SK-N-MC (cell line): ENCODE measurements around the gene PRR33.

Experiments
- EZH2 ChIP-seq: fragments of 200-600 bp; sonication (generic); IDR thresholded peaks from one replicate; pipeline ENCODE4 v1.6.1; 2017; ENCODE audit warnings: antibody characterized with exemption
- POLR2AphosphoS5 ChIP-seq: IDR thresholded peaks from 2 replicates; pipeline ENCODE4 v1.6.1; 2012; ENCODE audit warnings: mild to moderate bottlenecking, low read depth, low read length, borderline replicate concordance

DNA sequence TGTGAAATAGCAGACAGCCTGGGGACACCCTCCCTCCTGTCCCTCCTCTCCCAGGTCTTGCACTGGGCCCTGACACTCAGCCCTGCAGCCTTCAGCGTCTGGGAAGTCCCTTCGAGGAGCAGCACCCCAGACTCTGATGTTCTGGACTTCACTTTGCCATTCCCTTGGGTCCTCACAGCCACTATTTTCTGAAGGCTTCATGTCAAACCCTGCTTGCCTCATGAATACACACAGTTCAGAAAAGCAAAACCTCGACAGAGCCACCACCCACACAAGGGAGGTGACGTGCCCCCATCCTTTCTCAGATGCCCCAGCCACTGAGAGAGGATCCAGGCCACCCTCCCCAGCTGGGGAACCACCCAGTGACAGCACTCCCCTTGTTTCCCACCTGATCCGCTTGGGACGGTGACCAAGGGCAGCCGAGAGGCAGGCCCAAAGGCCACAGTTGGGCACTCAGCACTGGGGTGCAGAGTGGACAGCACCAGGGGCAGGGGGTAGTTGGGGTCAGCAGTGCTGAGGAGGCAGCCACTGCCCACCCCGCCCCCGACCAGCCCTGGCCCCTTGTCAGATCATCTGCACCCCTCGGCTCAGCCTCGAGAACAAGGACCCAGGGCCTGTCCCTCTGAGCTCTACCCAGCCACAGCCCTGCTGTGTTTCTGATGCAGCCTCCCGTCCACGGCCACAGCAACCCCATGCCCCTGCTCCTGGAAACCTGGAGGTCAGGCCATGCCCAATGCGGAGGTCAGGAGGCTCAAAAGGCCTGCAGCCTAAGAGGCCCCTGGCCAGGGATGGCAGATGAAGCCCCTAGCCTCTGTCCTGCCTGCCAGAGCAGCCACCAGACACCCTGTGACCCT lies 24.7 kb upstream of the PRR33 start:
- TF ChIP-seq POLR2AphosphoS5 (no peak), EZH2 (no peak)
